Stomach smooth muscle (tissue), 2 donors: ENCODE measurements around the gene PTGDS.

Experiments
- H3K27ac ChIP-seq: one replicate; pipeline ENCODE4 v1.7.0; 2013; ENCODE audit warnings: mild to moderate bottlenecking, low read length, inconsistent platforms
- H3K27me3 ChIP-seq, 2 donors: one replicate each; pipeline ENCODE4 v1.7.0; 2013; ENCODE audit warnings: low read length in 2 of 2; ENCODE audit not compliant: insufficient read depth in 2 of 2, control insufficient read depth in 1 of 2
- H3K36me3 ChIP-seq, 2 donors: one replicate each; pipeline ENCODE4 v1.7.0; 2013; ENCODE audit warnings: low read length in 2 of 2; ENCODE audit not compliant: control insufficient read depth in 2 of 2, insufficient read depth in 2 of 2
- H3K4me1 ChIP-seq: one replicate; pipeline ENCODE4 v1.7.0; 2013; ENCODE audit warnings: low read length; ENCODE audit not compliant: control insufficient read depth, insufficient read depth
- H3K4me3 ChIP-seq, 2 donors: one replicate each; pipeline ENCODE4 v1.7.0; 2013; ENCODE audit warnings: low read length in 2 of 2
- H3K9ac ChIP-seq, 2 donors: one replicate each; pipeline ENCODE4 v1.7.0; 2013; ENCODE audit warnings: low read length in 2 of 2, mild to moderate bottlenecking in 1 of 2
- H3K9me3 ChIP-seq, 2 donors: one replicate each; pipeline ENCODE4 v1.7.0; 2013; ENCODE audit warnings: low read length in 2 of 2; ENCODE audit not compliant: control insufficient read depth in 2 of 2
- donor health status: healthy.
- donor health status: Pancreatic carcinoma.

The PTGDS gene

GRCh38 chr9:137006116-137007003 is 29.1 kb downstream of the PTGDS start:
- Histone ChIP-seq H3K36me3 (no peaks in the 10 kb centered on the region), H3K4me1 (peaks cover 2% of the 10 kb centered on the region), H3K9me3 (no peaks in the 10 kb centered on the region), H3K27ac (no peak overlapping the region), H3K27me3 (no peaks in the 10 kb centered on the region), H3K4me3 (no peak overlapping the region), H3K9ac (no peak overlapping the region)

DNA sequence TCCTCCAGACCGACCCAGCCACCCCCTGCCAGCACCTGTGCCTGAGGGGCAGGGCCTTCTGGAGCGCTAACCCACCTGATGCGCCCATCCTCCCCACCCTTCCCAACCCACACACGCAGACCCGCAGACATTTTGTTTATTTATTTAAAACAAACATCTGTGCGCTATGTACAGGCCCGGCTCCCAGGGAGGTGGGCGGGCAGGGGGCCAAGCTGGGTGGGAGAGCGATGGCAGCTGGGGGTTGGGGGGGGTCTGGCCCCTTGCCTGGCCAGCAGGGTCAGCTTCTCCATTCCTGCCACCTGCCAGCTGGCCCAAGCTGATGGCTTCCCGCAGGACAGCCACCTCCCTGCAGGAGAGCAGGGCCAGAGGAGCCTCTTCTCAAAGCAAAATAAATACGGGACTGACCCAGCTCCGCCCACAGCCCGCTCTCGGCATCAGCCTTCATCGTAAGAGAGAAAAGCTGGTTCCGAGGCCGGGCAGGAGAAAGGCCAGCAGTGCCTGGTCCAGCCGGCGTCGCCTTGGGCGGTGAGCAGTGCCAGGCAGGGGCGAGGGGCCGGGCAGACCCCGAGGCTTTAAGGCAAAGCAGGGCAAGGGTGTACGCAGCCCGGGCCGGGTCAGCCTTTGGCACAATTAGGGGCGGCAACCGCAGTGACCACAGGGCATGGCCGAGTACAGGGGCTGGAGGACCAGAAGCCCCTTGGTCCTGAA is 30.0 kb downstream of the PTGDS start:
- no peak overlapping the region for H3K9ac ChIP-seq

DNA sequence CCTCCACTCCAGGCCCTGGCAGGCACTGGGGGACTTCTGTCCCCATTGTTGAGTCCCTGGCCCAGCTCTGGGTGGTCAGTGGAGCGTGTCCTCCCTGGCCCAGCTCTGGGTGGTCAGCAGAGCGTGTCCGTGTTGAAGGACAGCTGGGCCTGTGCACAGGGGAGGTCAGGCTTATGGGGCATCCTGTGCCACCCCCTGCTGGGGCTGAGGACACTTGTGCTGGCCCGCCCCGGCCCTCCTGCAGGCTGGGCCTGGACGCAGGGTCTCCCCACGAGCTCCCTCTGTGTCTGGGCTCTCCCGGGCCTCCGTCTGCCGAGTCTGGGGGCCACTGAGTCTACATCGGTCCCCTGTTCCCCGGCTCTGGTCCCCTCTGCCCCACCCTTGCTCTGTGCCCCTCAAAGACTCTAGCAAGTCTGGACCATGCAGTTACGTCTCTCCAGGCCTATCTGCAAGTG is 30.5 kb downstream of the PTGDS start:
- peaks cover 2% of the 10 kb centered on the region for H3K4me1 ChIP-seq
- no peaks in the 10 kb centered on the region for H3K36me3 ChIP-seq
- H3K27ac ChIP-seq: no peak overlapping the region
- no peaks in the 10 kb centered on the region for H3K9me3 ChIP-seq
- no peak overlapping the region for H3K9ac ChIP-seq
- H3K4me3 ChIP-seq: no peak overlapping the region
- H3K27me3 ChIP-seq: no peaks in the 10 kb centered on the region

More for the DNA sequence above, 30.0 kb downstream of the PTGDS start:
- H3K27ac ChIP-seq: no peak overlapping the region
- no peaks in the 10 kb centered on the region for H3K27me3 ChIP-seq
- no peaks in the 10 kb centered on the region for H3K9me3 ChIP-seq
- H3K4me3 ChIP-seq: no peak overlapping the region
- peaks cover 2% of the 10 kb centered on the region for H3K4me1 ChIP-seq
- no peaks in the 10 kb centered on the region for H3K36me3 ChIP-seq

GRCh38 chr9:137008312-137008711 is 31.0 kb downstream of the PTGDS start:
- peaks cover 2% of the 10 kb centered on the region for H3K4me1 ChIP-seq
- no peak overlapping the region for H3K4me3 ChIP-seq
- H3K36me3 ChIP-seq: no peaks in the 10 kb centered on the region
- H3K27ac ChIP-seq: no peak overlapping the region
- H3K9me3 ChIP-seq: no peaks in the 10 kb centered on the region
- H3K27me3 ChIP-seq: no peaks in the 10 kb centered on the region
- no peak overlapping the region for H3K9ac ChIP-seq

- H3K36me3 ChIP-seq: no peaks in the 10 kb centered on the region
- H3K27ac ChIP-seq: no peak overlapping the region
- H3K4me1 ChIP-seq: peaks cover 2% of the 10 kb centered on the region
- no peak overlapping the region for H3K9ac ChIP-seq
- H3K27me3 ChIP-seq: no peaks in the 10 kb centered on the region
- H3K9me3 ChIP-seq: no peaks in the 10 kb centered on the region
- no peak overlapping the region for H3K4me3 ChIP-seq
Measured at GRCh38 chr9:137009217-137009616, 31.9 kb downstream of the PTGDS start.

- Histone ChIP-seq H3K27me3 (no peaks in the 10 kb centered on the region), H3K4me1 (peaks cover 2% of the 10 kb centered on the region), H3K27ac (no peak overlapping the region), H3K4me3 (no peak overlapping the region), H3K9ac (no peak overlapping the region), H3K36me3 (peaks cover 0 to 2% of the 10 kb centered on the region in 2 donors), H3K9me3 (no peaks in the 10 kb centered on the region)
Measured at GRCh38 chr9:137009938-137010732, 32.8 kb downstream of the PTGDS start.

DNA sequence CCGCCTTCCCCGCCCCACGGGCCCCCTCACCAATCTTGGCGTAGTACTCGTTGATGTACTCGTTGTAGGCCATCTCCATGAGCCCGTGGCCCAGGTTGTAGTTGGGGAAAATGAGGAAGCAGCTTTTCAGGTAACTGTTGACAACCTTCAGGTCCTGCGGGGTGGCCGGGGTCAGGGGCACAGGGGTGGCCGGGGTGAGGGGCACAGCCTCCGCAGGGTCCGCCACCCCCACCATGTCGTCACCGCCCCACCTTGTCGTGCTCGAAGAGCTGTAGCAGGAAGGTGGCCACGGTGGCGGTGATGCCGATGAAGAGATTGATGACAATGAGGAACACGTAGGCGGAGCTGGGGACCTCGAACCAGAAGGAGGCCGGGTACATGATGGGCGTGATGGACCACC is 33.9 kb downstream of the PTGDS start:
- Histone ChIP-seq H3K4me3 (no peak overlapping the region), H3K27me3 (no peaks in the 10 kb centered on the region), H3K4me1 (peaks cover 2% of the 10 kb centered on the region), H3K36me3 (peaks cover 3 to 5% of the 10 kb centered on the region in 2 donors), H3K9ac (no peak overlapping the region), H3K9me3 (no peaks in the 10 kb centered on the region), H3K27ac (no peak overlapping the region)

DNA sequence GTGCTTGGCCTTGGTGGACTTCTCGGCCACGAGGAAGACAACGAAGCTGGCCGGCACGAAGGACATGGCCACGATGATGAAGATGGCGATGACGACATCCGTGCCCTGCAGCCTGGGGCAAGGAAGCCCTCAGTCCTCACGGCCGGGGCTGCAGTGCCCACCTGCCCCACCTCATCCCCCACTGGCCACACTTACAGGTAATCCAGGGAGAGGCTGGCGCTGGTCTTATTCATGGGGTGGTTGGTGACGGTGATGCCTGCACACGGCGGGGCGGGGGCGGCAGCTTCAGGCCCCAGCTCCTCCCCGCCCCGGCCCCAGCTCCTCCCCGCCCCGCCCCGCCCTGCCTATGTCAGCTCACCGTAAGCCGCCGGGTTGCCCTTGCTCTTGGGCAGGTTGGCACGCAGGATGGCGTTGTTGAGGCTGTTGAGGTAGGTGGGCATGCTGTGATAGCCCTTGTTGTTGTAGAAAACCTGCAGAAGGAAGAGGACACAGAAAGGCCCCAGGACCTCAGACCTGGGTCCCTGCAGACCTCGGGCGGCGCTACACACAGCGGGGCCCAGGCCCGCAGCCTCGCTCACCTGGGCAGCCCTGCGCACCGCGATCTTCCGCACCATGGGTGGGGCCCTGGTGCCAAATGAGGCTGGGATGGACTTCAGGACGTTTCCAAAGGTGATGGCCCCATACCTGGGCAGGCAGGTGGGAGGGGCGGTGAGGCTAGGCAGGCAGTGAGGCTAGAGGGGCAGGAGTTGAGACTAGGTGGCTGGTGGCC is 34.8 kb downstream of the PTGDS start:
- H3K4me3 ChIP-seq: no peak overlapping the region
- peaks cover 4 to 7% of the 10 kb centered on the region in 2 donors for H3K36me3 ChIP-seq
- no peak overlapping the region for H3K27ac ChIP-seq
- peaks cover 2% of the 10 kb centered on the region for H3K4me1 ChIP-seq
- H3K9me3 ChIP-seq: no peaks in the 10 kb centered on the region
- no peaks in the 10 kb centered on the region for H3K27me3 ChIP-seq
- no peak overlapping the region for H3K9ac ChIP-seq

DNA sequence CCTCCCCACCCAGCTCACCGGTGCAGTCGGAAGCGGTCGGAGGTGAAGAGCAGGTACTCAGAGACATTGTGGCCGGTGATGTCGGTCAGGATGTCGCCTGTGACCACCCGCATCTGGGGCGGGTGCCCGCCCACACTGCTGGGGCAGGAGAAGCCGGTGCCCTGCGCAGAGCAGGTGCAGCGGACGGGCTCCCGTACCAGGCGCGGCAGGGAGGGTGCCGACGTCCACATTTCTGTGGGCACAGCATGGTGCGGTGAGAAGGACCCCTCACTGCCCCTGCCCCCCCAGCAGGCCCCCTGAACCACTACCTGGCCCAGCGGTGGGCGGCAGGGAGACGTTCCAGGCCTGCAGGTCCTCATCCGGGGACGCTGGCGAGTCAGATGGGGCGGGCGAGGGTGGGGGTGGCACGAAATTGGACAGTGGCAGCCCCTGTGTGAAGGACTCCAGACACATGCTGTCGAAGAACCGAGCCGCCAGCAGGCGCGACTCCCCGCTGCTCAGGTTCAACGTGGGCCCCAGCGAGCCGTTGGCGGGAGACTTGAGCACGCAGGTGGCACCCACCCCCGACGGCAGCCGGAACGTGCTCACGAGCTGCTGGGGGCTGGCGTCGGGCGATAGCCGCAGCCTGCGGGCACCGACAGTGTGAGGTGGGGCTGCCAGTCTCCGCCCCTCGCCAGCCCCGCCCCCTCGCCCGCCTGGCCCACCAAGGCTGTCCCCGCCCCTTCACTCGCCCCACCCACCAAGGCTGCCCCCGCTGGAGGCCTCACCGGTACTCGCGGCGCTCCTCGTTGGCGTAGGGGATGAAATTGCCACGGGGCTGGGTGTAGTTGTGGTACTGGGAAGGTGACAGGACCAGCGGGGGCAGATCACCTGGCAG is 35.6 kb downstream of the PTGDS start:
- H3K27me3 ChIP-seq: no peaks in the 10 kb centered on the region
- H3K4me1 ChIP-seq: no peaks in the 10 kb centered on the region
- no peak overlapping the region for H3K9ac ChIP-seq
- no peaks in the 10 kb centered on the region for H3K9me3 ChIP-seq
- H3K36me3 ChIP-seq: peaks cover 4 to 9% of the 10 kb centered on the region in 2 donors
- H3K4me3 ChIP-seq: no peak overlapping the region
- no peak overlapping the region for H3K27ac ChIP-seq
